GM10847 (cell line): ENCODE results near the gene NUCB1.

Experiments used
- POLR2A ChIP-seq: IDR thresholded peaks from 2 replicates; pipeline ENCODE4 v1.6.1; 2011; ENCODE audit not compliant: insufficient read length; ENCODE audit errors: extremely low read depth

NUCB1 gene

GRCh38 chr19:48872182-48872883 is 27.8 kb upstream of the NUCB1 start, which contains the start of gene PPP1R15A:
Gene PPP1R15A (plus strand): TSS chr19:48872421. CDS start chr19:48873234, 813 bp downstream.
- peak; percentile 100 for TF ChIP-seq POLR2A

DNA sequence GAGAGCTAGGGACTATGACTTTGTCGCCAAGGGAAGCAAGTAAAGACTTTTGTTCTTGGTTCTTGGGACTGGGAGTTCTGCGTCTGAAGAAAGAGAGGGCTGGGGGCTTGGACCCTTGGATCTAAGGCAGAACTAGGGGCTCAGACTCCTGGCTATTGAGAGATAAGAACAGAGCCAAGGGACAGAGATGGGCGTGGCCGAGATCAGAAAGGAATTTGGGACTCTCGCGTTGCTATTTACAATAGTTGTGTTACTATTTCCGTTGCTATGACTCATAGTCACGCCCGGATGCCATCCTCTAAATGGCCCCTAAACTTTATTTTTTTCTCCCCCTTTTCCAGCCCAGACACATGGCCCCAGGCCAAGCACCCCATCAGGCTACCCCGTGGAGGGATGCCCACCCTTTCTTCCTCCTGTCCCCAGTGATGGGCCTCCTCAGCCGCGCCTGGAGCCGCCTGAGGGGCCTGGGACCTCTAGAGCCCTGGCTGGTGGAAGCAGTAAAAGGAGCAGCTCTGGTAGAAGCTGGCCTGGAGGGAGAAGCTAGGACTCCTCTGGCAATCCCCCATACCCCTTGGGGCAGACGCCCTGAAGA is 27.1 kb upstream of the NUCB1 start:
- no peak for TF ChIP-seq POLR2A

GRCh38 chr19:48873476-48874302 is 26.4 kb upstream of the NUCB1 start:
- no peak for TF ChIP-seq POLR2A

DNA sequence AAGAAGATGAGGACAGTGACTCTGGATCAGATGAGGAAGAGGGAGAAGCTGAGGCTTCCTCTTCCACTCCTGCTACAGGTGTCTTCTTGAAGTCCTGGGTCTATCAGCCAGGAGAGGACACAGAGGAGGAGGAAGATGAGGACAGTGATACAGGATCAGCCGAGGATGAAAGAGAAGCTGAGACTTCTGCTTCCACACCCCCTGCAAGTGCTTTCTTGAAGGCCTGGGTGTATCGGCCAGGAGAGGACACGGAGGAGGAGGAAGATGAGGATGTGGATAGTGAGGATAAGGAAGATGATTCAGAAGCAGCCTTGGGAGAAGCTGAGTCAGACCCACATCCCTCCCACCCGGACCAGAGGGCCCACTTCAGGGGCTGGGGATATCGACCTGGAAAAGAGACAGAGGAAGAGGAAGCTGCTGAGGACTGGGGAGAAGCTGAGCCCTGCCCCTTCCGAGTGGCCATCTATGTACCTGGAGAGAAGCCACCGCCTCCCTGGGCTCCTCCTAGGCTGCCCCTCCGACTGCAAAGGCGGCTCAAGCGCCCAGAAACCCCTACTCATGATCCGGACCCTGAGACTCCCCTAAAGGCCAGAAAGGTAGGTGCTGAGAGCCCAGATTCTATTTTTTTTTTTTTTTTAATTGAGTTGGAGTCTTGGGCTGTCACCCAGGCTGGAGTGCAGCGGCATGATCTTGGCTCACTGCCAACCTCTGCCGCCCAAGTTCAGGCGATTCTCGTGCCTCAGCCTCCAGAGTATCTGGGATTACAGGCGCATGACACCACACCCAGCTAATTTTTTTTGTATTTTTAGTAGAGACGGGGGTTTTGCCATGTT is 25.6 kb upstream of the NUCB1 start:
- no peak for TF ChIP-seq POLR2A

- TF ChIP-seq POLR2A = no peak
Measured at GRCh38 chr19:48877855-48878195, 22.3 kb upstream of the NUCB1 start.

- TF ChIP-seq POLR2A = no peak
Measured at GRCh38 chr19:48878196-48879024, 21.7 kb upstream of the NUCB1 start.

DNA sequence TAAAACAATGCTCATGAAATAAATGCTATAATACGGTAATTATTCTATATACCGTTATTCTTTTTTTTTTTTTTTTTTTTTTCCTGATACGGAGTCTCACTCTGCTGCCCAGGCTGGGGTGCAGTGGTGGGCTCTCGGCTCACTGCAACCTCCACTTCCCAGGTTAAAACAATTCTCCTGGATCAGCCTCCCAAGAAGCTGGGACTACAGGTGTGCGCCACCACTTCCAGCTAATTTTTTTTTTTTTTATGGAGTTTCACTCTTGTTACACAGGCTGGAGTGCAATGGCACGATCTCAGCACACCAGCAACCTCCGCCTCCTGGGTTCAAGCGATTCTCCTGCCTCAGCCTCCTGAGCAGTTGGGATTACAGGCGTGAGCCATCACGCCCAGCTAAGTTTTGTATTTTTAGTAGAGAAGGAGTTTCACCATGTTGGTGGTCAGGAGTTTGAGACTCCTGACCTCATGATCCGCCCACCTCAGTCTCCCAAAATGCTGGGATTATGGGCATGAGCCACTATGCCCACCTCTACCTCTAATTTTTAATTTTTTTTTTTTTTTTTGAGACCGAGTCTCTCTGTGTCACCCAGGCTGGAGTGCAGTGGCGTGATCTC is 21.0 kb upstream of the NUCB1 start:
- TF ChIP-seq POLR2A = no peak

- no peak for TF ChIP-seq POLR2A
Measured at GRCh38 chr19:48881741-48882657, 18.1 kb upstream of the NUCB1 start.

GRCh38 chr19:48883726-48884125 is 16.4 kb upstream of the NUCB1 start:
- TF ChIP-seq POLR2A = no peak

DNA sequence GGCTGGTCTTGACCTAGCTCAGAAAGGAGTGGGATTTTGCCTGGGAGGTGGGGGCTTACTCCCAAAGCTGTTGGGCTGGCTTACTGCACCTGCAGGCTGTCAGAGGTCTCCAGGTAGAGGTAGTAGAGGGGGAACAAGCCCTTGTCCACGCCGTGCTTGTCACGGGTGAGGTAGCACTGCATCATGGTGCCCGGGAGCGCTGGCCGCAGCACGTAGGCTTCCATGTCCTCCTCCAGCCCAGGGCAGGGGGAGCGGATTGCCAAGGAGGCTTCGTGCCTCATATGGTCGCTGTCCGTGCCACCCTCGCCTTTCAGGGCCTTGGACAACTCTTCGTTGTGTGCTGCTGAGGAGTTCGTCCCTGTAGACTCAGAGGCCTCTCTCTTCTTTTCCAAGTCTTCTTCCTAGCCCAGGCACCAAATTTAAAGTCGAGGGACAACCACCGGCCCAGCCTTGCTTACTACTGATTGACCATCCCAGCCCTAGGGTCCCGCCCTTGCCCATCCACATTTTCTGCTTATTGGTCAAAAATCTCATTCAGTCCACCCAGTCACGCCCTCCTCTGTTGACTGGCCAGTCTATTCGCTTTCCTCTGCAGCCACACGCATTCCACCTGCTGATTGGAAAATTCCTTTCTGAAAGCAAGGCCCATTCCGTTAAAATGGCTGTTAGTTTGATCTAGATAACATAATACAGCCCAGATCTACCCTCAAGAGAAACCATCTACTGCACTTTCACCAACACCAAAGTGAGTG is 12.1 kb upstream of the NUCB1 start:
- TF ChIP-seq POLR2A = no peak

DNA sequence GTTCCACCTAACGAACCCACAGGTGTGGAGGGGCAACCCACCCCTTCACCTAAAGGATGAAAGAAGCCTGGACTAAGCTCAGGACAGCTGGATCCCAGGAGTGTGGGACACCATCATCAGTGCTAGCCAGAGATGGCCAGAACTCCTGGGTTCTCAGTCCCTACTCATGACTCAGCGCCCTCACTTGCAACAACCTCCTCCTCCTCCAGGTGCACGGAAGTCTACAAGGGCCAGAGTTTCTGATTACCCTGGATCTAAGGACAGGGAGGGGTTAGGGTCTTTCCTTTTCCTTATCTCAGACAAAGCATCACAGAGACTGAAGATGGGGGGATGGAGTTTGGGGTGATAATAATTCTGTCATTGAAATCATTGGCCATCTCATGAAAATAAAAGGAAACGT is 9.6 kb upstream of the NUCB1 start:
- no peak for TF ChIP-seq POLR2A

DNA sequence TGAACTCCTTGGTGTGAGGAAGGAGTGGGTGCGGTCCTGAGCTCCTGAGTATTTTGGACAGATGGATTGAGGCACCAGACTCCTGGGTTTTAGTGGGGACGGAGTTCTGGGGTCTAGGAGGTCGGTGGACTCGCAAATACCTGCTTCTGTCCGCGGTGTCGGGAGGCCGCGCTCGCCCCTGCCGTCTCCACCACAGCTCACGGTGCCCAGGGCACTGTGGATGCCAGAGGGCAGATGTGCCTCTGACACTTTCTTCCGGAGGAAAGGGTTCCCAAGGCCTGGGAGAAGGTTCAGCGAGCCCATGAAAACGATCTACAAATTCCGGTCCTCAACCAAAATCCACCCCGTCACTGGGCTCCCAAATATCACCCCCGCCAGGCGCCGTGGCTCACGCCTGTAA is 4.9 kb upstream of the NUCB1 start:
- no peak for TF ChIP-seq POLR2A
